HCT116 (cell line): Measurements from ENCODE around the gene SCARB1. TPM values are rescaled to one million over a fixed set of nuclear protein-coding genes. Genes with fewer than 3 reads are reported as not detected.

Source experiments
- ATAC-seq: fragments of 200-7000 bp; cut with Tn5 transposase; 2 replicates; pipeline ENCODE4 v1.9.1; 2020; ENCODE audit warnings: mild to moderate bottlenecking, moderate library complexity
- BruUV-seq: library from RNA; stranded (reverse); fragments of 400-500 nt; replicated peaks from 2 replicates; lab custom pipeline; 2021; lab: Mats Ljungman, UMichigan
- CTCF ChIA-PET: fragments of 300-600 bp; sonication (Branson Sonifier 250); formaldehyde crosslinking; loops from one replicate; lab custom pipeline; 2021; ENCODE audit warnings: antibody characterized with exemption; lab: Charles Lee
- POLR2A ChIA-PET: fragments of 300-600, 350-600 bp; sonication (Branson Sonifier 250); formaldehyde crosslinking; loops from one replicate; lab custom pipeline; 2021; ENCODE audit warnings: antibody characterized with exemption; lab: Charles Lee
- RAD21 ChIA-PET, 2 experiments: fragments of 300-600 bp; sonication (Branson Sonifier 250); formaldehyde crosslinking; loops; one replicate each; lab custom pipeline; 2023; ENCODE audit warnings: low total read pairs in 2 of 2; ENCODE audit not compliant: uncharacterized antibody in 2 of 2, unreplicated experiment in 2 of 2, low non-redundant PET in 1 of 2; lab: Charles Lee
- DNase-seq: peaks from one replicate; pipeline ENCODE4 v3.0.0-alpha.2; 2010; ENCODE audit warnings: low read depth, low spot score
- H2AFZ ChIP-seq: fragments of 200-600 bp; shearing (Covaris generic), sonication (generic); 2 replicates; pipeline ENCODE4 v1.6.1; 2017; ENCODE audit warnings: low read depth, mixed run types, mixed read lengths, antibody characterized with exemption, low read length; ENCODE audit not compliant: poor library complexity, severe bottlenecking
- H3K27ac ChIP-seq: 2 replicates; pipeline ENCODE4 v1.5.1; 2012; ENCODE audit warnings: low read depth, low read length
- H3K27me3 ChIP-seq: fragments of 200-600 bp; sonication (generic); 2 replicates; pipeline ENCODE4 v1.6.1; 2016; ENCODE audit warnings: mixed run types, low read length, mixed read lengths; ENCODE audit not compliant: insufficient read depth
- H3K36me3 ChIP-seq, 2 experiments: fragments of 200-500 bp in 1 of 2; fragments of 200-600 bp in 1 of 2; sonication (Bioruptor generic) in 1 of 2; sonication (generic) in 1 of 2; 2 replicates each; pipeline versions ENCODE4 v1.5.1 to v1.6.1; 2014 to 2016; ENCODE audit warnings: low read length in 2 of 2, inconsistent platforms in 1 of 2, mixed read lengths in 1 of 2, mixed run types in 1 of 2; ENCODE audit not compliant: insufficient read depth in 2 of 2, control insufficient read depth in 1 of 2
- H3K4me1 ChIP-seq, 2 experiments: fragments of 200-600 bp in 1 of 2; sonication (generic) in 1 of 2; 2 replicates each; pipeline versions ENCODE4 v1.5.1 to v1.6.1; 2012 to 2017; ENCODE audit warnings: low read length in 2 of 2, inconsistent platforms in 1 of 2, mild to moderate bottlenecking in 1 of 2, mixed read lengths in 1 of 2, mixed run types in 1 of 2, moderate library complexity in 1 of 2; ENCODE audit not compliant: insufficient read depth in 2 of 2, control insufficient read depth in 1 of 2
- H3K4me2 ChIP-seq: fragments of 200-600 bp; sonication (generic); 2 replicates; pipeline ENCODE4 v1.6.1; 2017; ENCODE audit warnings: mixed run types, low read length, mixed read lengths
- H3K4me3 ChIP-seq, 2 experiments: fragments of 200-600 bp in 1 of 2; sonication (generic) in 1 of 2; replicated peaks in 1 of 2; 2 replicates each; pipeline ENCODE4 v1.5.1; 2011 to 2016; ENCODE audit warnings: low read length in 2 of 2, control low read depth in 1 of 2, low read depth in 1 of 2, mild to moderate bottlenecking in 1 of 2, mixed read lengths in 1 of 2, mixed run types in 1 of 2
- H3K79me2 ChIP-seq: fragments of 200-600 bp; sonication (generic); 2 replicates; pipeline ENCODE4 v1.6.1; 2017; ENCODE audit warnings: mild to moderate bottlenecking, mixed run types, low read length, moderate library complexity, mixed read lengths; ENCODE audit not compliant: insufficient read depth
- H3K9ac ChIP-seq: fragments of 200-600 bp; sonication (generic); 2 replicates; pipeline ENCODE4 v1.6.1; 2016; ENCODE audit warnings: low read length, mixed read lengths
- H3K9me2 ChIP-seq: fragments of 200-600 bp; sonication (generic), shearing (Covaris generic); 2 replicates; pipeline ENCODE4 v1.6.1; 2017; ENCODE audit warnings: mixed run types, mild to moderate bottlenecking, moderate library complexity; ENCODE audit not compliant: insufficient read depth
- H3K9me3 ChIP-seq, 2 experiments: fragments of 200-500 bp in 1 of 2; fragments of 200-600 bp in 1 of 2; sonication (Bioruptor generic) in 1 of 2; sonication (generic) in 1 of 2; 2 replicates each; pipeline ENCODE4 v1.6.1; 2014 to 2017; ENCODE audit warnings: low read length in 2 of 2, mixed read lengths in 2 of 2, inconsistent platforms in 1 of 2, low read depth in 1 of 2, mild to moderate bottlenecking in 1 of 2, mixed run types in 1 of 2, moderate library complexity in 1 of 2; ENCODE audit not compliant: control insufficient read depth in 1 of 2, insufficient read depth in 1 of 2
- H4K20me1 ChIP-seq: fragments of 200-600 bp; sonication (generic), shearing (Covaris generic); 2 replicates; pipeline ENCODE4 v1.6.1; 2017; ENCODE audit warnings: mixed run types, mild to moderate bottlenecking, moderate library complexity; ENCODE audit not compliant: insufficient read depth
- ATF3 ChIP-seq: IDR thresholded peaks from 2 replicates; pipeline ENCODE4 v1.6.1; 2012
- CBX3 ChIP-seq: IDR thresholded peaks from 2 replicates; pipeline ENCODE4 v1.6.1; 2012; ENCODE audit warnings: low read depth
- CEBPB ChIP-seq: IDR thresholded peaks from 2 replicates; pipeline ENCODE4 v1.6.1; 2012; ENCODE audit warnings: low read depth
- FOSL1 ChIP-seq: IDR thresholded peaks from 2 replicates; pipeline ENCODE4 v1.6.1; 2012; ENCODE audit warnings: low read depth
- JUND ChIP-seq: IDR thresholded peaks from 2 replicates; pipeline ENCODE4 v1.6.1; 2012
- SRF ChIP-seq: IDR thresholded peaks from 2 replicates; pipeline ENCODE4 v1.6.1; 2012; ENCODE audit warnings: low read depth
- YY1 ChIP-seq: IDR thresholded peaks from 2 replicates; pipeline ENCODE4 v1.6.1; 2011; ENCODE audit warnings: low read length, low read depth, moderate library complexity, mild to moderate bottlenecking; ENCODE audit not compliant: insufficient replicate concordance; ENCODE audit errors: extremely low read depth
- intact Hi-C: fragments of 100-400 bp; cut with micrococcal nuclease; formaldehyde crosslinking; loops from 2 replicates; pipeline ENCODE4 v1.10.0; 2022
- total RNA-seq: library from RNA; stranded (reverse); gene quantifications from one replicate; pipeline ENCODE4 v1.2.1, GENCODE V29; 2021; ENCODE audit not compliant: unreplicated experiment

SCARB1 gene
- total RNA-seq, 1 experiment from 2014 or later, result 95.5 TPM

- ATAC-seq, result no peak
- Histone ChIP-seq H3K4me3 (no peak overlapping the region), H3K27ac (no peak overlapping the region), H3K36me3 (no peaks in the 10 kb centered on the region), H4K20me1 (no peaks in the 10 kb centered on the region), H3K9me2 (no peaks in the 10 kb centered on the region), H3K9me3 (no peaks in the 10 kb centered on the region), H3K4me1 (peaks cover 0 to 8% of the 10 kb centered on the region in 2 experiments; a peak in 1 of 4 replicates), H3K9ac (no peak overlapping the region), H3K79me2 (no peaks in the 10 kb centered on the region), H2AFZ (no peak overlapping the region), H3K4me2 (no peak overlapping the region), H3K27me3 (no peaks in the 10 kb centered on the region)
- POLR2A ChIA-PET, result no interaction called here
- intact Hi-C loops, result loop anchor here (5.0 kb wide), 1 partner anchor 442 kb away; no protein-coding TSS in a partner anchor
- CTCF ChIA-PET, result no interaction called here
- RAD21 ChIA-PET, result interaction anchor here in 1 of 2 experiments (0.7 kb wide), 1 partner anchor 166 kb away, joined by 3 read pairs; no protein-coding TSS in a partner anchor
- TF ChIP-seq CEBPB (no peak), FOSL1 (no peak), JUND (no peak), SRF (no peak), CBX3 (no peak)
- no peak for DNase-seq
- no TSS peak for BruUV-seq
These were observed 89.6 kb downstream of the SCARB1 start for GRCh38 chr12:124774054-124774461.

GRCh38 chr12:124772289-124773170 is 91.1 kb downstream of the SCARB1 start:
- no peaks in the 10 kb centered on the region for H3K27me3 ChIP-seq
- no peak for DNase-seq
- no peak overlapping the region for H2AFZ ChIP-seq
- H3K27ac ChIP-seq, result no peak overlapping the region
- H3K4me1 ChIP-seq, result peaks cover 0 to 8% of the 10 kb centered on the region in 2 experiments; a peak in 1 of 4 replicates
- ChIA-PET POLR2A (no interaction called here), CTCF (interaction anchor here (1.0 to 1.1 kb wide), 3 partner anchors 10 to 740 kb away, joined by 3 to 10 read pairs (median 9); no protein-coding TSS in a partner anchor), RAD21 (no interaction called here)
- TF ChIP-seq FOSL1 (no peak), YY1 (no peak), ATF3 (no peak), SRF (no peak)
- ATAC-seq, result no peak
- no peaks in the 10 kb centered on the region for H4K20me1 ChIP-seq
- H3K9me2 ChIP-seq, result no peaks in the 10 kb centered on the region
- H3K9ac ChIP-seq, result no peak overlapping the region
- H3K79me2 ChIP-seq, result no peaks in the 10 kb centered on the region
- H3K9me3 ChIP-seq, result no peaks in the 10 kb centered on the region
- H3K4me2 ChIP-seq, result peak overlapping the region; percentile 61
- H3K4me3 ChIP-seq, result peak overlapping the region in 1 of 2 experiments; percentile 16; a peak in 1 of 4 replicates
- intact Hi-C loops, result loop anchor here (5.0 kb wide), 1 partner anchor 440 kb away; no protein-coding TSS in a partner anchor
- no peaks in the 10 kb centered on the region for H3K36me3 ChIP-seq
- BruUV-seq, result no TSS peak
